Measurements from ENCODE around the gene CCDC167. TPM values are rescaled to one million over a fixed set of nuclear protein-coding genes. Genes with fewer than 3 reads are reported as not detected.
A peak's percentile ranks its signal among the peaks of the same experiment; 100 is the strongest.

Gene CCDC167
- total RNA-seq, 1 donor from 2014 or later = 28.3 TPM

GRCh38 chr6:37441651-37442050 lies 58.0 kb downstream of the CCDC167 start:
- Mint-ChIP-seq H3K36me3 (ENCODE audit: low read depth) (peaks cover 30% of the 10 kb centered on the region), H3K4me1 (ENCODE audit: low read depth) (peaks cover 7% of the 10 kb centered on the region), H3K27ac (ENCODE audit: unreplicated experiment) (no peak overlapping the region), H3K9me3 (ENCODE audit: low read depth) (no peaks in the 10 kb centered on the region), H3K27me3 (ENCODE audit: low read depth) (no peaks in the 10 kb centered on the region), H3K4me3 (ENCODE audit: unreplicated experiment) (no peak overlapping the region)
- no peak for TF ChIP-seq CTCF (IDR thresholded peaks at IDR 0.05)
- no peak for DNase-seq (ENCODE audit: low spot score)

GRCh38 chr6:37438930-37439329 lies 60.8 kb downstream of the CCDC167 start:
- Mint-ChIP-seq H3K9me3 (ENCODE audit: low read depth) (no peaks in the 10 kb centered on the region), H3K27me3 (ENCODE audit: low read depth) (no peaks in the 10 kb centered on the region), H3K4me3 (ENCODE audit: unreplicated experiment) (no peak overlapping the region), H3K27ac (ENCODE audit: unreplicated experiment) (no peak overlapping the region), H3K4me1 (ENCODE audit: low read depth) (peaks cover 21% of the 10 kb centered on the region), H3K36me3 (ENCODE audit: low read depth) (peaks cover 12% of the 10 kb centered on the region)
- DNase-seq (ENCODE audit: low spot score) = no peak
- no peak for TF ChIP-seq CTCF (IDR thresholded peaks at IDR 0.05)

GRCh38 chr6:37435816-37436215 lies 63.9 kb downstream of the CCDC167 start:
- H3K9me3 Mint-ChIP-seq (ENCODE audit: low read depth) = no peaks in the 10 kb centered on the region
- H3K4me1 Mint-ChIP-seq (ENCODE audit: low read depth) = peaks cover 25% of the 10 kb centered on the region
- no peaks in the 10 kb centered on the region for H3K27me3 Mint-ChIP-seq (ENCODE audit: low read depth)
- TF ChIP-seq CTCF (IDR thresholded peaks at IDR 0.05) = peak; percentile 34
- no peak overlapping the region for H3K27ac Mint-ChIP-seq (ENCODE audit: unreplicated experiment)
- H3K36me3 Mint-ChIP-seq (ENCODE audit: low read depth) = peaks cover 10% of the 10 kb centered on the region
- DNase-seq (ENCODE audit: low spot score) = no peak
- no peak overlapping the region for H3K4me3 Mint-ChIP-seq (ENCODE audit: unreplicated experiment)

GRCh38 chr6:37435373-37435772 lies 64.3 kb downstream of the CCDC167 start:
- Mint-ChIP-seq H3K27me3 (ENCODE audit: low read depth) (no peaks in the 10 kb centered on the region), H3K36me3 (ENCODE audit: low read depth) (peaks cover 10% of the 10 kb centered on the region), H3K4me1 (ENCODE audit: low read depth) (peaks cover 25% of the 10 kb centered on the region), H3K4me3 (ENCODE audit: unreplicated experiment) (no peak overlapping the region), H3K27ac (ENCODE audit: unreplicated experiment) (no peak overlapping the region), H3K9me3 (ENCODE audit: low read depth) (no peaks in the 10 kb centered on the region)
- no peak for TF ChIP-seq CTCF (IDR thresholded peaks at IDR 0.05)
- no peak for DNase-seq (ENCODE audit: low spot score)

GRCh38 chr6:37433657-37434271 lies 65.9 kb downstream of the CCDC167 start:
- peaks cover 25% of the 10 kb centered on the region for H3K4me1 Mint-ChIP-seq (ENCODE audit: low read depth)
- TF ChIP-seq CTCF (IDR thresholded peaks at IDR 0.05) = no peak
- peaks cover 9% of the 10 kb centered on the region for H3K36me3 Mint-ChIP-seq (ENCODE audit: low read depth)
- no peak for DNase-seq (ENCODE audit: low spot score)
- peaks cover 3% of the 10 kb centered on the region for H3K9me3 Mint-ChIP-seq (ENCODE audit: low read depth)
- peaks cover 2% of the 10 kb centered on the region for H3K27me3 Mint-ChIP-seq (ENCODE audit: low read depth)
- H3K27ac Mint-ChIP-seq (ENCODE audit: unreplicated experiment) = peak overlapping the region; percentile 73
- H3K4me3 Mint-ChIP-seq (ENCODE audit: unreplicated experiment) = peak overlapping the region; percentile 84

Other genes starting within 250 kb of the CCDC167 start
- gene TBC1D22B, start 242.1 kb downstream of the CCDC167 start, total RNA-seq = 10.9 to 11.5 TPM (median 10.9 TPM) in 3 replicates
- 1.8 to 4.5 TPM (median 4.0 TPM) in 3 replicates for gene TMEM217, start 241.7 kb downstream of the CCDC167 start, total RNA-seq
- gene RNF8, start 145.9 kb downstream of the CCDC167 start, total RNA-seq = 18.6 to 21.4 TPM (median 19.5 TPM) in 3 replicates
- gene CMTR1, start 66.7 kb downstream of the CCDC167 start, total RNA-seq = 28.1 to 36.1 TPM (median 30.2 TPM) in 3 replicates
- gene MDGA1, start 198.0 kb upstream of the CCDC167 start, total RNA-seq = 17.3 to 30.2 TPM (median 22.5 TPM) in 3 replicates

Data from chondrocyte (in vitro differentiated cells).